GM12878 (cell line): ENCODE results near the gene SOX18. TPM values are rescaled to one million over a fixed set of nuclear protein-coding genes. Genes with fewer than 3 reads are reported as not detected.

Experiments
- CEBPB ChIP-seq, 2 experiments: fragments of 150-350 bp in 1 of 2; IDR thresholded peaks; 2 replicates each; pipeline ENCODE4 v1.6.1; 2012 to 2014; ENCODE audit warnings: low read depth in 2 of 2, low read length in 2 of 2, borderline replicate concordance in 1 of 2, inconsistent platforms in 1 of 2
- ETV6 ChIP-seq, 2 experiments: fragments of 450-650 bp in 1 of 2; IDR thresholded peaks in 1 of 2; conservative IDR thresholded peaks in 1 of 2; 2 replicates each; pipeline ENCODE4 v1.6.1; 2014; ENCODE audit warnings: antibody characterized with exemption in 1 of 2, borderline replicate concordance in 1 of 2, low read depth in 1 of 2, mild to moderate bottlenecking in 1 of 2, moderate library complexity in 1 of 2
- FOXM1 ChIP-seq: IDR thresholded peaks from 2 replicates; pipeline ENCODE4 v1.6.1; 2012; ENCODE audit warnings: low read depth, mild to moderate bottlenecking, inconsistent platforms, low read length, moderate library complexity
- HDAC6 ChIP-seq: fragments of 200-600 bp; sonication (generic); IDR thresholded peaks from one replicate; pipeline ENCODE4 v1.8.0; 2017; ENCODE audit warnings: antibody characterized with exemption; ENCODE audit not compliant: unreplicated experiment
- JUND ChIP-seq: IDR thresholded peaks from 2 replicates; pipeline ENCODE4 v1.6.1; 2012; ENCODE audit warnings: low read depth, mild to moderate bottlenecking, low read length, improper control_type of control experiment, moderate library complexity
- MEF2A ChIP-seq: IDR thresholded peaks from 2 replicates; pipeline ENCODE4 v1.6.1; 2011; ENCODE audit warnings: low read depth, mild to moderate bottlenecking, low read length, moderate library complexity; ENCODE audit not compliant: insufficient read depth
- MYB ChIP-seq: fragments of 150-350 bp; IDR thresholded peaks from 2 replicates; pipeline ENCODE4 v1.6.1; 2014; ENCODE audit warnings: mild to moderate bottlenecking, low read depth, low read length, borderline replicate concordance
- NFYA ChIP-seq: IDR thresholded peaks from 2 replicates; pipeline ENCODE4 v1.6.1; 2011; ENCODE audit warnings: low read depth, mild to moderate bottlenecking, low read length, improper control_type of control experiment, borderline replicate concordance
- RAD21 ChIP-seq: IDR thresholded peaks from 2 replicates; pipeline ENCODE4 v1.6.1; 2011; ENCODE audit warnings: mild to moderate bottlenecking, low read depth, low read length, moderate library complexity; ENCODE audit not compliant: insufficient read depth
- RCOR1 ChIP-seq: conservative IDR thresholded peaks from 2 replicates; pipeline ENCODE4 v1.6.1; 2012; ENCODE audit warnings: low read depth, low read length, improper control_type of control experiment
- RELA ChIP-seq: fragments of 450-650 bp; IDR thresholded peaks from 2 replicates; pipeline ENCODE4 v1.8.0; 2014; ENCODE audit warnings: borderline replicate concordance; ENCODE audit not compliant: partially characterized antibody
- RUNX3 ChIP-seq: IDR thresholded peaks from 2 replicates; pipeline ENCODE4 v1.6.1; 2012; ENCODE audit warnings: low read length, inconsistent platforms
- YY1 ChIP-seq: IDR thresholded peaks from 2 replicates; pipeline ENCODE4 v1.6.1; 2011; ENCODE audit warnings: low read depth, mild to moderate bottlenecking, low read length
- polyA plus RNA-seq, 11 experiments: library from polyadenylated mRNA; depleted of rRNA in 4 of 11; unstranded in 6 of 11; stranded (reverse) in 5 of 11; fragments of >200 nt; fragmentation: Nextera tagmentation in 4 of 11; fragmentation: Illumina TruSeq in 1 of 11; extraction: Ambion mirVana in 4 of 11; extraction: Trizol in 1 of 11; gene quantifications; 1 replicate in 1 of 11; 2 replicates in 10 of 11; pipeline versions ENCODE4 v1.2.1 to v1.2.3, GENCODE V29; 2011 to 2016; ENCODE audit warnings: inconsistent platforms in 2 of 11, missing spikeins in 2 of 11, low read depth in 1 of 11
- total RNA-seq, 4 experiments: library from RNA; depleted of rRNA in 3 of 4; stranded (reverse); fragments of >200 nt in 3 of 4; fragmentation: Illumina TruSeq in 1 of 4; extraction: Trizol in 1 of 4; gene quantifications; 2 replicates each; pipeline versions ENCODE4 v1.2.1 to v1.2.3, GENCODE V29; 2013 to 2021
- TF ChIP-seq, protein P1 (sequence below): IDR thresholded peaks from 2 replicates; pipeline ENCODE4 v1.6.1; 2012; ENCODE audit warnings: low read depth, low read length, improper control_type of control experiment
- TF ChIP-seq, protein P2 (sequence below): IDR thresholded peaks from 2 replicates; pipeline ENCODE4 v1.6.1; 2012; ENCODE audit warnings: low read depth, low read length, improper control_type of control experiment
- TF ChIP-seq, protein P3 (sequence below): IDR thresholded peaks from 2 replicates; pipeline ENCODE4 v1.6.1; 2012; ENCODE audit warnings: improper control_type of control experiment, low read depth, low read length; ENCODE audit not compliant: insufficient replicate concordance
- TF ChIP-seq, protein P4 (sequence below): fragments of 450-650 bp; IDR thresholded peaks from 2 replicates; pipeline ENCODE4 v1.6.1; 2017; ENCODE audit warnings: mild to moderate bottlenecking, moderate library complexity

SOX18 gene
- total and polyA plus RNA-seq, 10 of the 15 experiments (the other 5 are each of a cell fraction or from before 2014, with no cell fraction given), result 0.05 to 5.6 (median 0.28) TPM; not detected in 3

DNA sequence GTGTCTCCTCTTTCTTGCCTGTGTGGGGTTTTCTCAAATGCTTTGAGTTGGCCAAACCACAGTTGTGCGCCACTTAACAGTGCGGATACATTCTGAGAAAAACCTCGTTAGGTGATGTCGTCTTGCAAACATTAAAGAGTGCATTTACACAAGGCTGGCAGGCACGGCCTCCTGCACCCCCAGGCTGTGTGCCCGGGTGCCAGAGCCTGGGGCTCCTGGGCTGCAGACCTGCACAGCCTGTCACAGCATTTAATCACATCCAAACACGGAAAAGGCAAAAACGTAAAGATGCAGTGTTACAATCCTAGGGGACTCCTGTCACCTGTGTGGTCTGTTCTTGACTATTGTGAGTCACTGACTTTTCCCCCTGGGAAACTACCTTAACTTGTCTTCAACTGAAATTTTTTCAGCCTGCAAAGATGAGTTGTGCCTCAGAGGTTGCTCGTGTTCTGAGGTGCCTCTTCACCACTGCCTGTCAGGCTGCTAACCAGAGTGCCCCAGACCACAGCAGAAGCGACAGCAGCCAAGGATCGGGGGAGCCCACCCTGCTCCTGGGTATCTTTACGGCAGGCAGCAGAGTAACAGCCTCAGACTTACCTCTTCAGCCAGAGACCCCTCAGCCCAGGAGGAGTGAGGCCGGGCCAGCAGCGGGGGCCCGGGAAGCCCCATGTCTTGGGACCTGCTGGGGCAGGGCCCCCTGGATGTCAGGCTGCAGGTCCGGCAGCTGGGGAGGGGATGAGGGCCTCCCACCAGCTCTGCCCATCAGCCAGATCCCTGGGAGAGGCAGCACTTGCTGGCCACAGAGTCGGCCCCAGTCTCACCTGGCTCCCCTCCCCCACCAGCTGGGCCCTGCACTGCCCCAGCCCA, 14.1 kb downstream of the SOX18 start (continued):
- TF ChIP-seq RELA (peak; percentile 13), RAD21 (no peak), YY1 (no peak), RCOR1 (no peak), NFYA (no peak), FOXM1 (no peak), JUND (peak; percentile 51; the same call in 1 of the 2 replicates), CEBPB (IDR thresholded peaks at IDR 0.05; ENCODE audit: borderline replicate concordance in 1 of 2, low read depth in 2 of 2, low read length in 2 of 2) (no peak), MYB (0 out of 2 replicates have a peak, but pooled peaks have one; percentile 28), ETV6 (conservative IDR thresholded peaks at IDR 0.05 in 1 of 2, IDR thresholded peaks at IDR 0.05 in 1 of 2; ENCODE audit: borderline replicate concordance in 1 of 2, low read depth in 1 of 2) (peak in 1 of 2 experiments; percentile 73; a peak in 1 of 4 replicates), MEF2A (no peak), RUNX3 (no peak), HDAC6 (no peak)
- TF ChIP-seq, protein P1, sequence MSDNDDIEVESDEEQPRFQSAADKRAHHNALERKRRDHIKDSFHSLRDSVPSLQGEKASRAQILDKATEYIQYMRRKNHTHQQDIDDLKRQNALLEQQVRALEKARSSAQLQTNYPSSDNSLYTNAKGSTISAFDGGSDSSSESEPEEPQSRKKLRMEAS, result no peak
- TF ChIP-seq, protein P2, sequence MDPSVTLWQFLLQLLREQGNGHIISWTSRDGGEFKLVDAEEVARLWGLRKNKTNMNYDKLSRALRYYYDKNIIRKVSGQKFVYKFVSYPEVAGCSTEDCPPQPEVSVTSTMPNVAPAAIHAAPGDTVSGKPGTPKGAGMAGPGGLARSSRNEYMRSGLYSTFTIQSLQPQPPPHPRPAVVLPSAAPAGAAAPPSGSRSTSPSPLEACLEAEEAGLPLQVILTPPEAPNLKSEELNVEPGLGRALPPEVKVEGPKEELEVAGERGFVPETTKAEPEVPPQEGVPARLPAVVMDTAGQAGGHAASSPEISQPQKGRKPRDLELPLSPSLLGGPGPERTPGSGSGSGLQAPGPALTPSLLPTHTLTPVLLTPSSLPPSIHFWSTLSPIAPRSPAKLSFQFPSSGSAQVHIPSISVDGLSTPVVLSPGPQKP, result no peak
- TF ChIP-seq, protein P3, sequence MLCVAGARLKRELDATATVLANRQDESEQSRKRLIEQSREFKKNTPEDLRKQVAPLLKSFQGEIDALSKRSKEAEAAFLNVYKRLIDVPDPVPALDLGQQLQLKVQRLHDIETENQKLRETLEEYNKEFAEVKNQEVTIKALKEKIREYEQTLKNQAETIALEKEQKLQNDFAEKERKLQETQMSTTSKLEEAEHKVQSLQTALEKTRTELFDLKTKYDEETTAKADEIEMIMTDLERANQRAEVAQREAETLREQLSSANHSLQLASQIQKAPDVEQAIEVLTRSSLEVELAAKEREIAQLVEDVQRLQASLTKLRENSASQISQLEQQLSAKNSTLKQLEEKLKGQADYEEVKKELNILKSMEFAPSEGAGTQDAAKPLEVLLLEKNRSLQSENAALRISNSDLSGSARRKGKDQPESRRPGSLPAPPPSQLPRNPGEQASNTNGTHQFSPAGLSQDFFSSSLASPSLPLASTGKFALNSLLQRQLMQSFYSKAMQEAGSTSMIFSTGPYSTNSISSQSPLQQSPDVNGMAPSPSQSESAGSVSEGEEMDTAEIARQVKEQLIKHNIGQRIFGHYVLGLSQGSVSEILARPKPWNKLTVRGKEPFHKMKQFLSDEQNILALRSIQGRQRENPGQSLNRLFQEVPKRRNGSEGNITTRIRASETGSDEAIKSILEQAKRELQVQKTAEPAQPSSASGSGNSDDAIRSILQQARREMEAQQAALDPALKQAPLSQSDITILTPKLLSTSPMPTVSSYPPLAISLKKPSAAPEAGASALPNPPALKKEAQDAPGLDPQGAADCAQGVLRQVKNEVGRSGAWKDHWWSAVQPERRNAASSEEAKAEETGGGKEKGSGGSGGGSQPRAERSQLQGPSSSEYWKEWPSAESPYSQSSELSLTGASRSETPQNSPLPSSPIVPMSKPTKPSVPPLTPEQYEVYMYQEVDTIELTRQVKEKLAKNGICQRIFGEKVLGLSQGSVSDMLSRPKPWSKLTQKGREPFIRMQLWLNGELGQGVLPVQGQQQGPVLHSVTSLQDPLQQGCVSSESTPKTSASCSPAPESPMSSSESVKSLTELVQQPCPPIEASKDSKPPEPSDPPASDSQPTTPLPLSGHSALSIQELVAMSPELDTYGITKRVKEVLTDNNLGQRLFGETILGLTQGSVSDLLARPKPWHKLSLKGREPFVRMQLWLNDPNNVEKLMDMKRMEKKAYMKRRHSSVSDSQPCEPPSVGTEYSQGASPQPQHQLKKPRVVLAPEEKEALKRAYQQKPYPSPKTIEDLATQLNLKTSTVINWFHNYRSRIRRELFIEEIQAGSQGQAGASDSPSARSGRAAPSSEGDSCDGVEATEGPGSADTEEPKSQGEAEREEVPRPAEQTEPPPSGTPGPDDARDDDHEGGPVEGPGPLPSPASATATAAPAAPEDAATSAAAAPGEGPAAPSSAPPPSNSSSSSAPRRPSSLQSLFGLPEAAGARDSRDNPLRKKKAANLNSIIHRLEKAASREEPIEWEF, result peak; percentile 54
- TF ChIP-seq, protein P4, sequence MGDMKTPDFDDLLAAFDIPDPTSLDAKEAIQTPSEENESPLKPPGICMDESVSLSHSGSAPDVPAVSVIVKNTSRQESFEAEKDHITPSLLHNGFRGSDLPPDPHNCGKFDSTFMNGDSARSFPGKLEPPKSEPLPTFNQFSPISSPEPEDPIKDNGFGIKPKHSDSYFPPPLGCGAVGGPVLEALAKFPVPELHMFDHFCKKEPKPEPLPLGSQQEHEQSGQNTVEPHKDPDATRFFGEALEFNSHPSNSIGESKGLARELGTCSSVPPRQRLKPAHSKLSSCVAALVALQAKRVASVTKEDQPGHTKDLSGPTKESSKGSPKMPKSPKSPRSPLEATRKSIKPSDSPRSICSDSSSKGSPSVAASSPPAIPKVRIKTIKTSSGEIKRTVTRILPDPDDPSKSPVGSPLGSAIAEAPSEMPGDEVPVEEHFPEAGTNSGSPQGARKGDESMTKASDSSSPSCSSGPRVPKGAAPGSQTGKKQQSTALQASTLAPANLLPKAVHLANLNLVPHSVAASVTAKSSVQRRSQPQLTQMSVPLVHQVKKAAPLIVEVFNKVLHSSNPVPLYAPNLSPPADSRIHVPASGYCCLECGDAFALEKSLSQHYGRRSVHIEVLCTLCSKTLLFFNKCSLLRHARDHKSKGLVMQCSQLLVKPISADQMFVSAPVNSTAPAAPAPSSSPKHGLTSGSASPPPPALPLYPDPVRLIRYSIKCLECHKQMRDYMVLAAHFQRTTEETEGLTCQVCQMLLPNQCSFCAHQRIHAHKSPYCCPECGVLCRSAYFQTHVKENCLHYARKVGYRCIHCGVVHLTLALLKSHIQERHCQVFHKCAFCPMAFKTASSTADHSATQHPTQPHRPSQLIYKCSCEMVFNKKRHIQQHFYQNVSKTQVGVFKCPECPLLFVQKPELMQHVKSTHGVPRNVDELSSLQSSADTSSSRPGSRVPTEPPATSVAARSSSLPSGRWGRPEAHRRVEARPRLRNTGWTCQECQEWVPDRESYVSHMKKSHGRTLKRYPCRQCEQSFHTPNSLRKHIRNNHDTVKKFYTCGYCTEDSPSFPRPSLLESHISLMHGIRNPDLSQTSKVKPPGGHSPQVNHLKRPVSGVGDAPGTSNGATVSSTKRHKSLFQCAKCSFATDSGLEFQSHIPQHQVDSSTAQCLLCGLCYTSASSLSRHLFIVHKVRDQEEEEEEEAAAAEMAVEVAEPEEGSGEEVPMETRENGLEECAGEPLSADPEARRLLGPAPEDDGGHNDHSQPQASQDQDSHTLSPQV, result no peak; the same call in 1 of the 2 replicates
